SK-N-DZ (cell line): ENCODE data around the gene SRSF6. TPM values are rescaled to one million over a fixed set of nuclear protein-coding genes. Genes with fewer than 3 reads are reported as not detected.
"Not testable (repeated sequence)": the region's sequence is repeated elsewhere in the genome, so short reads cannot be mapped to it uniquely, and the experiment has no call there.

Source experiments
- DNase-seq: peaks from one replicate; pipeline ENCODE4 v3.0.0-alpha.2; 2015; ENCODE audit warnings: low spot score
- polyA plus RNA-seq, 2 experiments: library from polyadenylated mRNA; depleted of rRNA; stranded (reverse); fragments of >200 nt; gene quantifications; 2 replicates each; pipeline ENCODE4 v1.2.3, GENCODE V29; 2014

The SRSF6 gene
- 133 and 140 TPM in 2 replicates for polyA plus RNA-seq (2014; cell fraction: cytosol; rRNA removed)
- polyA plus RNA-seq (2014; cell fraction: nucleus; rRNA removed): 267 and 308 TPM in 2 replicates

DNA sequence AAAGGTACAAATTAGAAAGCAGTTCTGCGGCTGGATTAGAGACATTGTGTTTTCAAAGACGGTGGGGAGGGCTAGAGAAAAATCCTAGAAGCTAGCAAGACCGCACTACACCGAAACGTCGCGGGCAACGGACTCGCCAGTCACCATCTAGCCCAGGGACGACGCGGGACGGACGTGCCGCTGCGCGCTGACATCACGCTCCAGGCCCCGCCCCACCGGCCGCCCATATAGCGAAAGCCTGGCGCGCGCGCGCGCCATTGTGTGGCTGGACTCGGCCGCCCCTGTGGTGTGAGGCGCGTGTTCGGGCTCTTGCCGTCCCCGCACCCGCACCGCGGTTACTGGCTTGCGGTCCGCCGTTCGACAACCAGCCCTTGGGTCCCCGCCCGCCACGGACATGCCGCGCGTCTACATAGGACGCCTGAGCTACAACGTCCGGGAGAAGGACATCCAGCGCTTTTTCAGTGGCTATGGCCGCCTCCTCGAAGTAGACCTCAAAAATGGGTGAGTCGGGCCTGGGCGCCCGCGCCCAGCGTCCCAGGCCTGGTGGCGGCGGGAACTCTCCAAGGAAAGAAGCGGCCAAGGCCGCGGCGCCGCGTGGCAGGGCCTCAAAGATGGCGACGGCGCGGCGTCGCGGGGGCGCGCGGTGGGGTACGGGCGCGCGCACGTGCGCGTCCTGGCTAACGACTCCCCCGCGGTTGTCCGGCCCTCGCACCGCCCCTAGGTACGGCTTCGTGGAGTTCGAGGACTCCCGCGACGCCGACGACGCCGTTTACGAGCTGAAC is at the start of gene SRSF6:
SRSF6 (plus strand) TSS at position 257 of the 782 bp plus-strand sequence; CDS start at position 395, 138 bp downstream.
- peak; percentile 96 for DNase-seq

GRCh38 chr20:43408848-43409576 is 48.7 kb upstream of the SRSF6 start:
- DNase-seq: peak; percentile 51

GRCh38 chr20:43409577-43409913 is 48.2 kb upstream of the SRSF6 start:
- no peak for DNase-seq

GRCh38 chr20:43415661-43416430 is 41.9 kb upstream of the SRSF6 start:
- peak; percentile 56 for DNase-seq

GRCh38 chr20:43416591-43417228 is 41.0 kb upstream of the SRSF6 start:
- no peak for DNase-seq

DNA sequence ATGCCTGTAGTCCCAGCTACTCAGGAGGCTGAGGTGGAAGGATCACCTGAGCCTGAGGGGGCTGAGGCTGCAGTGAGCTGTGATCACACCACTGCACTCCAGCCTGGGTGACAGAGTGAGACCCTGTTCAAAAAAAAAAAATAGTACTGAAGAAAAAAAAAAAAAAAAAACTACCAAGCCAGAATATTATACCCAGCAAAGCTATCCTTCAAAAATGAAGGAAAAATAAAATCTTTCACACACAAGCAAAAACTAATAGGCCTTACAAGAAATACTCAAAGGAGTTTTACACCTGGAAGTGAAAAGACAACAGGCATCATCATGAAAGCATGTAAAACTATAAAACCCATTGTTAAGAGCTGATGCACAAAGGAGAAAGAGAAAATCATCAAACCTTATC is 37.5 kb upstream of the SRSF6 start:
- no peak for DNase-seq

DNA sequence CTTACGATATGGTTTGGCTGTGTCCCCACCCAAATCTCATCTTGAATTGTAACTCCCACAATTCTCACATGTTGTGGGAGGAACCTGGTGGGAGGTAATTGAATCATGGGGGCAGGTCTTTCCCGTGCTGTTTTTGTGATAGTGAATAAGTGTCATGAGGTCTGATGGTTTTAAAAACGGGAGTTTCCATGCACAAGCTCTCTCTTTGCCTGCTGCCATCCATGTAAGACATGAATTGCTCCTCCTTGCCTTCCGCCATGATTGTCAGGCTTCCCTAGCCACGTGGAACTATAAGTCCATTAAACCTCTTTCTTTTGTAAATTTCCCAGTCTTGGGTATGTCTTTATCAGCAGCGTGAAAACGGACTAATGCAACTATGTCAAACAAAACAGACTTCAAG is 36.8 kb upstream of the SRSF6 start:
- not testable (repeated sequence) for DNase-seq

DNA sequence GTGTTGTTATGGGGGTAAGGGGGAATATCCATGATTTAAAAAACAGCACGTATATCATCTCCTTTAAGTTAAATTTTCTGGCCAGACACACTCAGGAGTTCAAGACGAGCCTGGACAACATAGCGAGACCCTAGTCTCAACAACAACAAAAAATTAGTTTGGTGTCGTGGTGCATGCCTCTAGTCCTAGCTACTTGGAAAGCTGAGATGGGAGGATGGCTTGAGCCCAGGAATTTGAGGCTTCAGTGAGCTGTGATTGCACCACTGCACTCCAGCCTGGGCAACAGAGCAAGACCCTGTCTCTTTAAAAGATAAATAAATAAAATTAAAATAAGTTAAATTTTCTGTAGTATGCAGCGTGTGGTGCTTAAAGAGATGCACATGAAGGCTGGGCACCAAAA is 31.5 kb upstream of the SRSF6 start:
- DNase-seq: no peak

DNA sequence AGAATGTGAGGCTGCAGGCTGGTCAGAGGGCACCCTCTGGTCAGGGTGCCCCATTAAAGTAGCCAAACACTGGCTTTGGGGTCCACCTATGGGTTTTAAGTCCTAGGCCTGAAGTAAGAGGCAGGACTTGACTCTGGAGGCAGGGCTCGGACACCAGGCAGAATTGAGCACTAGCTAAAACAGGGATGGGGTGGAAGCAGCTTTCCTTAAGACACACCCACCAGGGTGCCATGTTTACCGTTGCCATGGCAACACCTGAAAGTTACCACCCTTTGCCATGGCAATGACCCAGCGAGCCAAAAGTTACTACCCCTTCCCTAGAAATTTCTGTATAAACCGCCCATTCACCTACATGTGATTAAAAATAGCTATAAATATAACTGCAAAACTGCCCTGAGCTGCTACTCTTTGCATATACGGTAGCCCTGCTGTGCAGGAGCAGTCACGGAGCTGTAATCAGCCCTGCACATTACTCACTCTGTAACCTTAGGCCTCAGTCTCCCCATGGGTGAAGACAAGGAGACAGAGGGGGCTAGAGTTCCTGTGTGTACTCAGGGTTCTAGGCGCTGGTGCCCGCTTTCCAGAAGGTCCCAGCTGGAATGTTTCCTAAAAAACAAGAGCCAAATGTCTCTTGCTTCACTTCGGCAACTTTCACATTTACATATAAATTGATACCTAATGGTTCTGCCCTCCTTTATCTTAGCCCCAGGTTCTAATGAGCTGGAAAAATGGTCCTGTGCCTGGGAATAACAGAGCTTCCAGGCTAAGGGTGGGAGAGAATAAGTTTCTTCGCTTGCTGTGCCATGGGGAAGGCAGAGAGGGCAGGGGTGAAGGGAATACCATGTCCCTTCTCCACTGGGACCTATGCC is 27.2 kb upstream of the SRSF6 start:
- DNase-seq: no peak

DNA sequence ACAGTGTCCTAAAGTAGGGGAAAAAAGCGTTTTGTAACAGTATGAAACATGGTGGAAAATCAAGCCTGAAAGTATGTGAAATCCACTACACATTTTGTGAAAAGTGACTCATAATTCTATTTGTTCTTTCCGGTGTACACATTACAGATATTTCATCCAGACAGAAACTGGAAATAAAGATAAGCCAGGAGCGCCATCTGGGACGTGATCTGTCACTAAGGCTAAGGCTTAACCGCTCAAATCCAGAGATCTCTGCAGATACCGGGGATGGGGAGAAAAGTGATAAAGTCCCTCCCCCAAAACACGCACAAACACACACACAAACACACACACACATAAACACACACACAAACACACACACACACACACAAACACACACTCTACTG is 26.6 kb upstream of the SRSF6 start:
- DNase-seq: no peak

DNA sequence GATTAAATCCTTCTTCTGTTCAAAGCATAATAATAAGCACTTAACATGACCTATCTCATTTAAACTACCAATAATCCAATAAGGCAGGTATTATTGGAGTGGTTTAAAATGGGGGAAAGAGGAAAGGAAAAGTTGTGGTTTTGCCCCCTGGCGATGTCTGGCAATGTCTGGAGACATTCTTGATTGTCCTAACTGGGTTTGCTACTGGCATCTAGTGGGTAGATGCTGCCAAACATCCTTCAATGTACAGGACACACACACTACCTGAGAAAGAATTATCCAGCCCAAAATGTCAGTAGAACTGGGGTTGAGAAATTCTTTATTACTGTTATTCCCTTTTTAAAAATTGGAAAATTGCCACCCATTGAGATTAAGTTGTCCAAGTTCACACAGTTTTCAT is 25.2 kb upstream of the SRSF6 start:
- DNase-seq: no peak

- DNase-seq: no peak
These were observed 24.3 kb upstream of the SRSF6 start for GRCh38 chr20:43433250-43433854.

GRCh38 chr20:43434565-43434964 is 23.1 kb upstream of the SRSF6 start:
- DNase-seq: no peak

DNA sequence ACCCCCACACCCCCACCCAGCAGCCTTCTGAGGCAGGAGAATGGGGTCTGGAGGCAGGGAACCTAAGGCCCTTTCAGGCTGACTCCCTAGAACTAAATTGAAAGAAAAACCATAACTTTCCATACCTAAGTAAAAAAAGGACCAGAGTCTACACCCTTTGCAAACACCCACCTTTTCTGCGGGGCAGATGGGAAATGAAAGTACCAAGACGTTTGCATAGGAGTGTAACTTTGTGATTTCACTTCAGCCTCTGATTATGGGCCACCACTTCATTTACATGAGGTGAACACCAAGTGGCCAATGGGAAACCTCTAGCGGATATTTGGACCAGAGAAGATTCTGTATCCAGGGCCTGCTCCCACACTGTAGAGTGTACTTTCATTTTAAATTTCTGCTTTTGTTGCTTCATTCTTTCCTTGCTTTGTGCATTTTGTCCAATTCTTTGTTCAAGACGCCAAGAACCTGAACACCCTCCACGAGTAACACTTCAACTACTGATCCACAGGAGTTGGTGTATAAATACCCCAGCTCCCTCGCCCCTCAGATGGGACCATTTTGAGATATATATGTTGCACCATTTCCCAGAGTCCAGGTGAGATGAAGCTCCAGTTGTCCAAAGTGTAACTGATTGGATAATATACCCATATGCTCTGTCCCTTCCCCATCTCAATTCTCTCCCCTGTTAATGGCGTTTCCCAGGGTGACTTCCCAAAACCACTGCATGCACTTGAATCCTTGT is 18.9 kb upstream of the SRSF6 start:
- no peak for DNase-seq

DNA sequence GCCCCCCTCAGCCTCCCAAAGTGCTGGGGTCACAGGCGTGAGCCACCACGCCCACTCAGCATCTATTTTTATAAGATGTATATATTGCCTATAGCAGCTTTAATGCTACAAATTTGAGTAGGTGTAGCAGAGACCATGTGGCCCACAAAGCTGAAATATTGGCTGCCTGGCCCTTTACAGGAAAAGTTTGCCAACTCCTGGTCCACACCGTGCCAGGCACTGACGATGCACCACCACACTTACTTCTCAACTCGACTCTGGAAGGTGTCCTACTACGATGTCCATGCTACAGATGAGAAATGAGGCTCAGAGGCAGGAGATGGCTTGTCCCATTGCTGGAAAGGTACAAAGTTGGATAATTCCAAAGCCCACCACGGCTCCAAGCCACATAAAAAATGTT is 17.2 kb upstream of the SRSF6 start:
- no peak for DNase-seq

- DNase-seq: no peak
These were observed 15.3 kb upstream of the SRSF6 start for GRCh38 chr20:43442282-43442880.

GRCh38 chr20:43444107-43444506 is 13.6 kb upstream of the SRSF6 start:
- no peak for DNase-seq

DNA sequence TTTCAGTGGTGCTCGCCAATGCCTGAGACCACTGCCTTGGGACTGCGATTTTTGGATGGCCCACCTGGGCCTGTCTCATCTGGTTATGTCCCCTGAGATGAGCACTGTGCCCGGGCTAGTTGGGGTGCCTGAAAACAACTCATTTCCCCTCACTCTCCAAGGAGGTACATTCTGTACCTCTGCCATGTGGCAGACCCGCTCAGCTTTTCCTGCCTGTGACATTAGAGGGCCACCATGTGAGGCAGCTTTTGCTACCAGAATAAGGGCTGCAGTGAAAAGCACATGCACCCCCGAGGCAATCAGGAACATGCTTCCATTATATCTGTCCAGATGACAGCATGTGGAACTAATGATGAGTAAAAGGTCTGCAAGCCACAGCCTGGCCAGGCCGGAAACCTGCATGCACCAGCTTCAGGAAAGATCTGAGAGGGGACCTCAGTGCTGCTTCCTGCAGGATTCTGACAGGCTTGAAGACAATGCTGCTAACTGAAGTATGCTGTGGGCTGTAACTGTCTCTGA is 11.3 kb upstream of the SRSF6 start:
- peak; percentile 52 for DNase-seq

GRCh38 chr20:43448431-43448747 is 9.3 kb upstream of the SRSF6 start:
- DNase-seq: not testable (repeated sequence)
